ENCODE measurements around the gene P4HB.

The P4HB gene

DNA sequence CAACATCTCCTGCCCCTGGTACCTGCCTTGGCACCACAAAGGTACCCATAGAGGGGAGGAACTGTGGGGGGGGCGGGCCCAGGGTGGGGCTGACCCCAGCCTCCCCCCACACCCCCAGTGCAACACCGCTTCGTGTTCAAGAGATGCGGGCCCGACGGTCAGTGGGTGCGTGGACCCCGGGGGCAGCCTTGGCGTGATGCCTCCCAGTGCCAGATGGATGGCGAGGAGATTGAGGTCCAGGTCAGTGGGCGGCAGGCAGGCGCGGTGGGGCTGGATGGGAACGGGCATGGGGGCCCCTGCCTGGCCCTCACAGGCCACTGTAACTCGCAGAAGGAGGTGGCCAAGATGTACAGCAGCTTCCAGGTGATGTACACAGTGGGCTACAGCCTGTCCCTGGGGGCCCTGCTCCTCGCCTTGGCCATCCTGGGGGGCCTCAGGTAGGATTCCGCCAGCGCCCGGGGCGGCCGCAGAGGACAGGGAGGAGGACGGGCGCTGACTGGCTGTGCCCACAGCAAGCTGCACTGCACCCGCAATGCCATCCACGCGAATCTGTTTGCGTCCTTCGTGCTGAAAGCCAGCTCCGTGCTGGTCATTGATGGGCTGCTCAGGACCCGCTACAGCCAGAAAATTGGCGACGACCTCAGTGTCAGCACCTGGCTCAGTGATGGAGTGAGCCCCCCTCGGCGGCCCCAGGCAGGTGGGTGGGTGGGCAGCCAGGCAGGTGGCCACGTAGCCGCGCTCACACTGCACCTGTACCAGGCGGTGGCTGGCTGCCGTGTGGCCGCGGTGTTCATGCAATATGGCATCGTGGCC is 49.2 kb downstream of the P4HB start:
- DNase-seq (ENCODE audit: low spot score): no peak

DNA sequence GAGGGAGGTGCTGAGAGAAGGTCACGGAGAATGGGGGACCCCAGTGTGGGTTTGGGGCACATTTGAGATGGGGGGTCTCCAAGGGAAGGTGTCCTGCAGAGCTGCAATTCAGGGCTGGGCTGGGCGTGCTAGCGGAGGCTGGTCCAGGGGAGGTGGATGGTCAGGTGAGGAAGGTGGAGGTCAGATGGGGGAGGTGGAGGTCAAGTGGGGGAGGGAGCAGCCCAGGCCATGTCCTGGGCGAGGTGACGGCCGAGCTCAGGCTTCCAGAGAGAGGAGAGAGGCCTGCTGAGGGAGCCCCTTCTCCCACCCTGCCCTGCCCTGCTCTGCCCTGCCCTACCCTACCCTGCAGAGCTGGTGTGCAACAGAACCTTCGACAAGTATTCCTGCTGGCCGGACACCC is 49.9 kb downstream of the P4HB start:
- DNase-seq (ENCODE audit: low spot score): no peak

DNA sequence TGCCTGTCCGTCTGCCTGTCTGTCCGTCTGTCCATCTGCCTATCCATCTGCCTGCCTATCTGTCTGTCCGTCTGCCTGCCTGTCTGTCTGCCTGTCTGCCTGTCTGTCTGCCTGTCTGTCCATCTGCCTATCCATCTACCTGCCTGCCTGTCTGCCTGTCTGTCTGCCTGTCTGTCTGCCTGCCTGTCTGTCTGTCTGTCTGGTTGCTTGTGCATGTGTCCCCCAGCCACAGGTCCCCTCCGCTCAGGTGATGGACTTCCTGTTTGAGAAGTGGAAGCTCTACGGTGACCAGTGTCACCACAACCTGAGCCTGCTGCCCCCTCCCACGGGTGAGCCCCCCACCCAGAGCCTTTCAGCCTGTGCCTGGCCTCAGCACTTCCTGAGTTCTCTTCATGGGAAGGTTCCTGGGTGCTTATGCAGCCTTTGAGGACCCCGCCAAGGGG is 50.8 kb downstream of the P4HB start:
- DNase-seq (ENCODE audit: low spot score): no peak

DNA sequence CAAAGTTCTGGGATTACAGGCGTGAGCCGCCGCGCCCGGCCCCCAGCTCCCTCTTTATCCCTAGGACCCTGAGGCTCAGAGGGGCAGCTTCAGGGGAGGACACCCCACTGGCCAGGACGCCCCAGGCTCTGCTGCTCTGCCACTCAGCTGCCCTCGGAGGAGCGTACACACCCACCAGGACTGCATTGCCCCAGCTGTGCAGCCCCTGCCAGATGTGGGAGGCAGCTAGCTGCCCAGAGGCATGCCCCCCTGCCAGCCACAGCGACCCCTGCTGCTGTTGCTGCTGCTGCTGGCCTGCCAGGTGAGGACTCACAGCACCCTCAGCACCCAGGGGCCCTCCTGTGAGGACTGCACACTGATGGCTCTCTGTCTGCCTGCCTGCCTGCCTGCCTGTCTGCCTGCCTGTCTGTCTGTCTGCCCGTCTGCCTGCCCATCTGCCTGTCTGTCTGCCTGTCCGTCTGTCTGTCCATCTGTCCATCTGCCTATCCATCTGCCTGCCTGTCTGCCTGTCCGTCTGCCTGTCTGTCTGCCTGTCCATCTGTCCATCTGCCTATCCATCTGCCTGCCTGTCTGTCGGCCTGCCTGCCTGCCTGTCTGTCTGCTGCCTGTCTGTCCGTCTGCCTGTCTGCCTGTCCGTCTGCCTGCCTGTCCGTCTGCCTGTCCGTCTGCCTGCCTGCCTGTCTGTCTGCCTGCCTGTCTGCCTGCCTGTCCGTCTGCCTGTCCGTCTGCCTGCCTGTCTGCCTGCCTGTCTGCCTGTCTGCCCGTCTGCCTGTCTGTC is 51.4 kb downstream of the P4HB start:
- DNase-seq (ENCODE audit: low spot score): no peak

DNA sequence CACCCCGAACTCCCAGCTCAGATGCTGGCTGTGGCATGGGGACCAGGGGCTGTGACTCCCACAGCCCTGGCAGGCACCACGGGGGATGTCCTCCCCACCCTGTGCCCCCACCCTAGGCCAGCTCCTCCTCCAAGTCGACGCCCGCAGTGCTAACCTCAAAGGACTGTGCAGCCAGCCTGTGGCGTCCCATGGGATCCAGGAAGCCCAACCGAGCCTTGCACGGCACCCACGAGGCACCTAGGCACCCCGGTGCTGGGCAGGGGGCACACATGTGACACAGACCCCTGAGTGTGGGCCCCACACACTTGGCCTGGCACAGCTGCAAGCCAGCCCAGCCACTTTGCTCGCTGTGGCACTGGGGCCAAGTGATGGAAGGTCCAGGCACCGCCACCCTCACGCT is 52.5 kb downstream of the P4HB start:
- no peak for DNase-seq (ENCODE audit: low spot score)

DNA sequence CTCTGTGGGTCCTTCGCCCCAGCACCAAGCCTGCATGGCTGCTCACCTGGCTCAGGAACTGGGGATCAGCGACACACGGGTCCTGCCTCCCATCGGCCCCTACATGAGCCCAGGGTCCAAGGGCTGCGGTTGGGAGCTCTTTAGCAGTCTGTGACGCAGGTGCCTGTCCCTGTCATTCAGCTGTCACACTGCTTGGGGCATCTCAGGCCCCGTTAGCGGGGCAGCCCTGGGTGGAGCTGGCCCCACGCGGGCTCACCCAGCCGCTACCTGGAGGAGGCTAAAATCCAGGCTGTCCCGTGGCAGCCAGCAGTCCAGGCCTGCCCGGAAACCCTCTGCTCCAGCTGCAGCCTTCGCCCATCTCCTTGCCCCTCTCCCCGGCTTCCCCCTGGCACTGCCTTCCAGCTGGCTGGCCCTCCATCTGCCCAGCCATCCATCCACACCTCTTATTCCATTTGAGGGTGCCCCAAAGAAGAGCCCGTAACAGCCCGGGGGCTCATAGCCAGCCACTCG is 53.1 kb downstream of the P4HB start:
- no peak for DNase-seq (ENCODE audit: low spot score)

DNA sequence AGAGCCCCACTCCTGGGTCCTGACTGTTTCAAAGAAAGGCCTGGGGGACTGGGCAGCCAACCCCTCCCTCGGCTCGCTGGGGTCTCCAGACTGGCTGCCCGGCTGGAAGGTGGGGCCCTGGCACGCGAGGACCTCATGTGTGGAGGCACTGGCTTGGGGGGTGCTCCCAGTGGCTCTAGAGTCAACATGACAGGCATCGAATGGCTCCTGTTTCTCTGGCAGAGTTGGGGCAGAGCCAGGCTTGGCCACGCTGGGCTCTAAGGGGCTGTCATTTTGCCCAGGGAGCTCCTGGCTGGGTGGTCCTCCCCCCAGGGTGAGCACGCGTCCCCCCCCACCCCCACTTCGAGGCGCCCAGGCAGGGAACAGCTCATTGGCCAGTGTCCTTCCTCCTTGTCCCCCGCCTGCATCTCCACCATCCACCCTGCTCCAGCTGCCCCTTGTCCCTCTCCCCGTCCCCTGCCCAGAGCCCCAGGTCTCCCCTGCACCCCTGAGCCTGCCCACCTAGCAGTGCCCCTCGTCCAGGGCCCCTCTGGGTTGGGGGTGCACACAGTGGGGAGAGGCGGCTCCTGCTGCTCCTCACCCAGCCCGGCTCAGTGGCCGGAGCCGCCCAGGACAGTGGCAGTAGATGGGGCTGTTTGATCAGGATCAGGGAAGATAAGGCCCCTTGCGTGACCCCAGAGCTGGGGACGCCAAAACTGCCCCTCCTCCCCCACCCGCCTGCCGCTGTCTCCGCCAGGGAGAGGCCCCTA is 53.7 kb downstream of the P4HB start:
- no peak for DNase-seq (ENCODE audit: low spot score)

DNA sequence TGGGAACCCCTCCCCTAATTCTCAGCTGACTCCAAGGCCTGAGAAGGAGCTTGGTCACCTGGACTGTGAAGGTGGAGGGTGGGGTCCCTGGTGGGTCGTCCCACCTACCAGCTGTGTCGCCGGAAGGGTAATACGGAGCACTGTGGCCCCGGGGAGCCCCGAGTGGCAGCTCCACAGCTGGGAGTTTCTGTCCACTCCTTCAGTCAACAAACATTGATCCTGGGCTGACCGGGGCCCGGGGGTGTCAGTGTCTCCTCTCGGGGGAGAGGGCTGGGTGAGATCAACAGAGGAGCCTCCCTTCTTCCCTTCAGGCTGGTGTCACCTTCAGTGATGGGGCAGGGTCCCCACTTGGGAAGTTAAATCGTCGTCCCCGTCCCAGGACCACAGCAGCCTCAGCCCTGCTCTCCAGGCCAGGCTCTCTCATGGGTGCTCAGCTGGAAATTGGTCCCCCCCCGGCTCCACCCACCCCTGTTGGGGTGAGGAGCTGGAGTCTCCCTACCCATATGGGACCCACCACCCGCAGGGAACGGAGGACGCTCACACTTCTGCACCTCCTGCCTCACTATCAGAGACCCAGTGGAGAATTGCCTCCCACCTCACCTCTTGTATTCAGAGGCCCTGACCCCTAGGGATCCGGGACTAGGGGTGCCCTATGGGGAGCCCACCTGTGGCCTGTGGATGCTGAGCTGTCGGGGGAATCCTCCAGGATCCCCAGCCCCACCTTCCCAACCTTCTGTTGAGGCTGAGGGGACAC is 54.5 kb downstream of the P4HB start:
- no peak for DNase-seq (ENCODE audit: low spot score)

DNA sequence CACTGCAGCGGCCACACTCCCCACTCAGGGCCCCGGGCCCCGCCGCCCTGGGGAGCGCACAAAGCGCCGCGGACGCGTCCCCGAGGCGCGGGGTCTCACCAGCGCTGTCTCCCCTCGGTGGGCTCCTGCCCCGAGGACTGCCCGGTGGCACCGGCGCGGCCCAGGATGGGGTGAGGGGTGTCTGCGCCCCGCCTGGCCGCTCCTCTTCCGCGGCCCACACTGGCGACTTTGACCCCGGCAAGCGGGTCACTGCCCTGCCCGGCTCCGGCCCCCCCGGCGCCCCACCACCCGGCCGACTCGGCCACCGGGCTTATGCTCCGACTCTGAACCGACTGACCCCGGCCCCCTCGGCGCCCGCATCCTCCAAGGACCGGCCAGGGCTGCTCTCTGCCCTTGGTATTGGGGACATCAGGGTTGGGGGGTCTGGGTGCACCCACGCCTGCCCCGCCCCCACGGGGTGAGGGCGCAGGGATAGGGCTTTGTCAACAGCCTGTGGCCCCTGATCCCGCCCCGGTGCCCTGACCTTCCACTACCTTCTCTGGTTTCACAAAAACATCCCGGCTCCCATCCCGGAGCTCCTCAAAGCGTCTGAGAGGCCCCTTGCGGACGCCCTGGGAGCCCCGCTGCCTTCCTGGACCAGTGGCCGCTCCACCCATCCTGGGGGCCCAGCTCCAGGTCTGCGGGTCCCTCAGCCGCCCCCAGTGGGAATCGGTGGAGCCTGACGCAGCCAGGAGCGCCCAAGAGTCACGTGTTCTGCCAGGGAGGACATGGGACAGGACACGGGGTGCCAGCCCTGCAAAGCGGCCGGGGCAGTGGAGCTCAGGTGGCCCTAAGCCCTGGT is 55.6 kb downstream of the P4HB start:
- DNase-seq (ENCODE audit: low spot score): no peak

DNA sequence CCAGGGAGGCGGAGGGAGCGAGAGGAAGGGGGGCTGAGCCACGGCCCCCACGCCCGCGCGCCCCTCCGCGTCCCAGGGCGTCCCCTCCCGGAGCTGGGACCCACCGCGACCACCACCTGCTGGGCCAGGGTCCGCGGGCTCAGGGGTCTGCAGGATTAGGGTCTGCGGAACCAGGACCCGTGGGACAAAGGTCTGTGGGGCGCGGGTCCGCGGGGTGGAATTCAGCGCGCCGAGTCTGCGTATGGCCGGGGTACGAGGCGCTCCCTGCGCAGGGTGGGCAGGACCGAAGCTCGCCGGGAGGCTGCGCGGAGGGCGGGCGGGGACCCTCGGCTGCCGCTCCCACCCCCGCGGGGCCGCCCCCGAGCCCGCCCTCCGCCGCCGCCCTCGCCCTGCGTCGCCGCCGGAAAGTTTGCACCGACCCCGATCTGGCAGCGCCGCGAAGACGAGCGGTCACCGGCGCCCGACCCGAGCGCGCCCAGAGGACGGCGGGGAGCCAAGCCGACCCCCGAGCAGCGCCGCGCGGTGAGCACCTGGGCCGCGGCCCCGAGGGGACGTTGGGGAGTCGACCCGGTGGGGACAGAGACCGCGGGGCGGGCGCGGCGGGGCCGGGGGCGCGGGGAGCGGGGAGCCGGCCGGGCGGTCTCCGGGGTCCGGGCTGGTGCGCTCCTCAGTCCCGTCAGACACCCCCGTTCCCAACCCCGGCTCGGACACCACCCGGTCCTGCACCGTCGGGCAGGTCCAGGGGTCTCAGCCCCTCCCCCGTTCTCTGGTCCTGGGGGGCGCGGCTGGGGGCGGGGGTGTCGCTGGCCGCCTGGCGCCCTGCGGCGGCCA is 56.4 kb downstream of the P4HB start, which contains the start of gene GCGR:
Gene GCGR, plus strand, starts transcription at position 423 of the 831 bp plus-strand sequence. CDS start 4,869 bp downstream, outside the sequence.
- no peak for DNase-seq (ENCODE audit: low spot score)

DNA sequence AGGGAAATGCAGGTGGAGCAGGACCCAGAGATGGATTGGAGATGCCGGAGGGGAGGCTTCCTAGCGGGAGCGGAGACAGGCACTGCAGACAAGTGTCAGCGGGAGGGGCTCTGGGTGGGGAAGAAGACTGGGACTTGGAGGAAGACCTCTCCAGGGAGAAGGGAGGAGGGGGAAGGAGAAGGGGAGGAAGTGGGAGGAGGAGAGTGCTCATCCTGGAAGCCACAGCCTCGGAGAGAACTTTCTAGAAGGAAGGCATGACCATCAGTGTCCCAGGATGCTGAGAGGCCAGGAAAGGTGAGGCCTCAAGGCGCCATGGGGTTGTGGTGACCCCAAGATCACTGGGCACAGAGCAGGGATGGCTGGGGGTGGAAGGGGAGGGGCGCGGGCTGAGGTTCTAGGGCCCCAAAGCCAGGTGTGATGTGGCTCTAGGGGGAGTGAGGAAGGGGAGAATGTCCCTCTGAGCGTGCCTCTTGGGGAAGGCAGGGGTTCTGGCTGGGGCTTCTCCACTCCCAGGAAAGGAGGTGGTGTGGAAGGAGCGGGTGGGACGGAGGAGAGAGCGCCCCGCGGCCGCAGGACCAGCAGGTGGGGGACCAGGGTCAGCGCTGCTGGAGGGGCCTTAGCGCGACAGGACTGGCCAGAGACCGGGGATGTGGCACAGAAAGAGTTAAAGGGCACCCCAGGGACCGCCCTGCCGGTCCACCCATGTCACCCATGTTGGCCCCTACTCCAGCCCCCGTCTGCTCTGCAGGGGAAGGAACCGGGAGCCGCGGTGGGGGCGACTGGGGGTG is 57.3 kb downstream of the P4HB start:
- DNase-seq (ENCODE audit: low spot score): no peak

DNA sequence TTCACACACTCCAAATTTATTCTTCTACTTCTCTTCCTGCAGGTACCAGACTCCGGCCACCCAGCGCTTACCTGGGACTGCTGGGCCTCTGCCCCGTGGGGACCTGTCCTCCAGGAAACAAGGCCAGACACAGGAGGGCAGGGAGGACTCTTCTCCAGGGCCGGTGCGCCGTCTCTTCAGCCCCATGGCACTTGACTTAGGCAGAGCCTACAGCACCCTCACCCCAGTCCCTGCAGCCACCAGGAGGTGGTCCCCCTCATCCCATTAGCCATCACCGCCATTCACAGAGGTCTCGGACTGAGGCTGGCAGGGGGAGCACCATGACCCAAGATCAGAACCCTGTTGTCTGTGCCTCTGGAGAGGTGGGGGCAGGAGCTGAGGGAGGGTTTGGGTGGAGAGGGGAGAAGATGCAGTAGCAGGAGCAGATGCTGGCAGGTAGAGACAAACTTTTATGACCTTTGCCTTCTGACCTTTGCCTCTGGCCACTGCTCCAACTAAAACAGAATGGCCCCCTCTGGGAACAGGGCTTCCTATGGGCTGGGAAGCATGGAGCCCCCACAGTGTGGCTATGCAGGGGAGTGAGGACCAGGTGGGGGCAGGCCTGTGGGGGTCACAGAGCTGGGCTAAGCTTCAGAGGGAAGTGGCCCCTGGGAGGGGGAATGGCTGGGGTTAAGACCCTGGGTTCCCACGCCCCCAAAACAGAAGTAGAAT is 58.1 kb downstream of the P4HB start:
- no peak for DNase-seq (ENCODE audit: low spot score)

DNA sequence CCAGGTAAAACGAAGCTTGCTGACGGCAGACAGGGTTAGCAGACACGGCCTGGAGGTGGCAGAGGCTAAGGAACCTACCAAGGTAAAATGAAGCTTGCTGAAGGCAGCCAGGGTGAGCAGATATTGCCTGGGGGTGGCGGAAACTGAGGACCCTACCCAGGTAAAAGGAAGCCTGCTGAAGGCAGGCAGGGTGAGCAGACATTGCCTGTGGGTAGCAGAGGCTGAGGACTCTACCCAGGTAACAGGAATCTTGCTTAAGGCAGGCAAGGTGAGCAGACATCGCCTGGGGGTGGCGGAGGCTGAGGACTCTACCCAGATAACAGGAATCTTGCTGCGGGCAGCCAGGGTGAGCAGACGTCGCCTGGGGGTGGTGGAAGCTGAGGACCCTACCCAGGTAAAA is 59.0 kb downstream of the P4HB start:
- DNase-seq (ENCODE audit: low spot score): no peak

DNA sequence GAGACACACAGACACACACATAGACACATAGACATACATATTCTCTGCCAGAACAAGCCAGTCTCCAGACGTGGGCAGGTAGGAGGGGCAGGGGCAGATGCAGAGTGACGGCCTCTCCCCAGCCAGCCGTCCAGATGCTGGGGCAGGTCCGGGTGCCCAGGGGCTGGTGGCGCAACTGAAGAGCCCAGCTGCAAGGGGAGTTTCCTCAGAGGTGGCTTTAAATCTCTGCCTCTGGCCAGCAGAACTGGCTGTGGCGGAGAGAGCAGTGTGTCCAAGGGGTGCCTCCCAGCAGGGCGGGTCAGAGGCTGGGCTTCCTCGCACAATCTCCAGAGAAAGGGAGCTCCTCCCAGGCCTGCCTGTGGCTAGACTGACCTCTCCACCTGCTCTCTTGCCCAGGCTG is 65.8 kb downstream of the P4HB start:
- DNase-seq (ENCODE audit: low spot score): no peak

DNA sequence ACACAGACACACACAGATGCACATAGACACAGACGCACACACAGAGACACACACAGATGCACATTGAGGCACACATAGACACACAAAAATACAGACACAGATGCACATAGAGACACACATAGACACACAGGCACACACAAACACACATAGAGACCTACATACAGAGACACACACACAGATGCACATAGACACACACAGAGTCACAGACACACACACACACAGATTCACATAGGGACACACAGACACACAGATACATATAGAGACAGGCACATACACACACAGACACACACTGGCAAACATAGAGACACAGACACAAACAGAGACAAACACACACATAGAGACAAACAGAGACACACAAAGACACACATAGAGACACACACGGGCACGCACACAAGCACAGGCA is 66.3 kb downstream of the P4HB start:
- DNase-seq (ENCODE audit: low spot score): no peak

Data from kidney tubule cell (primary cell).